GM13976 (cell line): ENCODE data around the gene FNBP1L.
A peak's percentile ranks its signal among the peaks of the same experiment; 100 is the strongest.

Experiments
- DNase-seq: peaks from one replicate; pipeline ENCODE4 v3.0.0; 2012; ENCODE audit warnings: low spot score
- in situ Hi-C: fragments of 300-500 bp; cut with MboI; formaldehyde crosslinking; loops from one replicate; pipeline ENCODE4 v1.12.0; 2022; ENCODE audit warnings: low sequenced_read_pairs, mixed read lengths, inconsistent platforms; ENCODE audit not compliant: unreplicated experiment
- TF ChIP-seq, protein P1 (sequence below): IDR thresholded peaks from 2 replicates; pipeline ENCODE4 v1.5.1; 2012; ENCODE audit warnings: borderline replicate concordance, mild to moderate bottlenecking; ENCODE audit not compliant: insufficient read depth; ENCODE audit errors: extremely low read depth, missing control alignments, control extremely low read depth

Gene FNBP1L

DNA sequence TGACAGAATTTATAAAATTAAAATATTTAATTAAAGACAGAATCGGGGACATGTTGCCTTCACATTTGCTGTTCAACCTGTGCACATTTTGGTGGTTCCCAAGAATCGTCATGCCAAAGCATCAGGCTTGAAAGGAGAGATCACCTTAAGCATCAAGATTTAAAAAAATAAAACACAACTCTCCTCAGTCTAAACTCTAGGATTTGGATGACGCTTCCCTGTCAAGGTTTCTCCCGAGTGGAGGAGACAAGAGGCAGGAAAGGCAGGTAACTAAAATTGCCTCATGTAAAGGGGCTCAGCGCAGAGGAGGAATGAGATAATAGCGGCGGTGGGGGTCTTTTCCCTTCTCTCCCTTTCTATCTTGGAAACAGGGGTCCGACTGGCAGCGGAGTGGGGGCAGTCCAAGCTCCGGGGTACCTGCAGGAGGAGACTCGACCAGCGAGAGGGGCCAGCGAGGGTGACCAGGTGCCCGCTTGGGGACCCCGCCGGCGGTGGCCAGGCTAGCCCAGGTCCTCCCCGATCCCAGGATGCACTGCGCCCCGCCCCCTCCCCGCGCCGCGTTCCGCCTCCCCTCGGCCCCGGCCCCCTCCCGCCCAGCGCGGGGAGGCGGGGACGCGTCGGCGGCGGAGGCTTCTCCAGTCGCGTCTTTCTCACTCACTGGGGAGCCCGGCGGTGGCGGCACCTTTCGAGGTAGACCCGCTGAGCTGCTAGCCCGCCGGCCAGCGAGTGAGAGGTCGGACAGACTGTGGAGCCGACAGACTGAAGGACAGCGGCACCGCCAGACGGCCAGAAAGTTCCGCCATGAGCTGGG, at the start of gene FNBP1L:
Gene FNBP1L, plus strand, starts transcription at position 638 of the 811 bp plus-strand sequence. Its CDS starts 164 bp downstream, at position 802.
- TF ChIP-seq, protein P1, sequence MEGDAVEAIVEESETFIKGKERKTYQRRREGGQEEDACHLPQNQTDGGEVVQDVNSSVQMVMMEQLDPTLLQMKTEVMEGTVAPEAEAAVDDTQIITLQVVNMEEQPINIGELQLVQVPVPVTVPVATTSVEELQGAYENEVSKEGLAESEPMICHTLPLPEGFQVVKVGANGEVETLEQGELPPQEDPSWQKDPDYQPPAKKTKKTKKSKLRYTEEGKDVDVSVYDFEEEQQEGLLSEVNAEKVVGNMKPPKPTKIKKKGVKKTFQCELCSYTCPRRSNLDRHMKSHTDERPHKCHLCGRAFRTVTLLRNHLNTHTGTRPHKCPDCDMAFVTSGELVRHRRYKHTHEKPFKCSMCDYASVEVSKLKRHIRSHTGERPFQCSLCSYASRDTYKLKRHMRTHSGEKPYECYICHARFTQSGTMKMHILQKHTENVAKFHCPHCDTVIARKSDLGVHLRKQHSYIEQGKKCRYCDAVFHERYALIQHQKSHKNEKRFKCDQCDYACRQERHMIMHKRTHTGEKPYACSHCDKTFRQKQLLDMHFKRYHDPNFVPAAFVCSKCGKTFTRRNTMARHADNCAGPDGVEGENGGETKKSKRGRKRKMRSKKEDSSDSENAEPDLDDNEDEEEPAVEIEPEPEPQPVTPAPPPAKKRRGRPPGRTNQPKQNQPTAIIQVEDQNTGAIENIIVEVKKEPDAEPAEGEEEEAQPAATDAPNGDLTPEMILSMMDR = no peak
- in situ Hi-C loops = loop anchor here (10.0 kb wide), 2 partner anchors 177 to 377 kb away; no protein-coding TSS in a partner anchor
- DNase-seq = peak; percentile 75

- TF ChIP-seq, protein P1 = no peak
- DNase-seq = no peak
- in situ Hi-C loops = no loop called here
Measured at GRCh38 chr1:93399781-93400180, 48.1 kb upstream of the FNBP1L start.

- in situ Hi-C loops = no loop called here
- DNase-seq = no peak
- TF ChIP-seq, protein P1 = no peak
Measured at GRCh38 chr1:93408203-93408602, 39.7 kb upstream of the FNBP1L start.

DNA sequence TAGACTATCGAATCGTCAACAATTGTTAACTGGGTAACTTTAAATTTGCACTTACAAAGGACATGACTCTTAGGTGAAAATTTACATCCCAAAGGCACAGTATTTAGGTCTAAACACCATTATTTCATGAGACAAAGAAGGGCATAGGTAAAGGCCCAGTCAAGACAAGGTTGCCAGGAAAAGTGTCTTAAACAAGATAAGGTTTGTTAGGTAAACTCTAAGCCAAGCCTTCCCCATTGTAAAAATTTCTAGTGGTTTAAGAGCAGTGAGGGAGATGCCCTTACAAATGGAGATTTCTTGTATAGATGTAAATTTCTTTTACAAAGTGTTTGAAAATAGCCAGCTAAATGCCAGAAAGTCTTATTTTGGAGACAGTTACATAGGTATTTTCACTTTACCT, 36.9 kb upstream of the FNBP1L start:
- TF ChIP-seq, protein P1 = no peak
- DNase-seq = no peak
- in situ Hi-C loops = no loop called here

DNA sequence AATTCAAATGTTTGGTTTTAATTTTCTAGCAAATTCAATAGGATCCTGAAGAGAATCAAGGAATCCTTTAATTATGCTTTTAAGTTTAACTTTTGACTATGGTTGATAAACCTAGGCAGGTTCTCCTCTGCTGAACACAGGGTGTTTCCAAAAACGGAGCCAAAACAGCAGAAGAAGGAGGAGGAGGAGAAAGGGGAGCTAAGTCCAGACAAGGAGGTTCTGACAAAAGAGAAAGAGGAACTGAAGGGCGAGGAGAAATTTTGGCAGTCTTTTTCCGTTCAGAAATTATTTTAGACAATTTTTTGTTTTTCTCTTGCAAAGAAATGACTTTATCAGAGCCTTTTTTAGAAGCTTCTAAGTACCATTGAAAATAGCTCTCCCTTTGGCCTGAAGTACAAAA, 33.2 kb upstream of the FNBP1L start:
- TF ChIP-seq, protein P1 = no peak
- in situ Hi-C loops = no loop called here
- peak; percentile 28 for DNase-seq

DNA sequence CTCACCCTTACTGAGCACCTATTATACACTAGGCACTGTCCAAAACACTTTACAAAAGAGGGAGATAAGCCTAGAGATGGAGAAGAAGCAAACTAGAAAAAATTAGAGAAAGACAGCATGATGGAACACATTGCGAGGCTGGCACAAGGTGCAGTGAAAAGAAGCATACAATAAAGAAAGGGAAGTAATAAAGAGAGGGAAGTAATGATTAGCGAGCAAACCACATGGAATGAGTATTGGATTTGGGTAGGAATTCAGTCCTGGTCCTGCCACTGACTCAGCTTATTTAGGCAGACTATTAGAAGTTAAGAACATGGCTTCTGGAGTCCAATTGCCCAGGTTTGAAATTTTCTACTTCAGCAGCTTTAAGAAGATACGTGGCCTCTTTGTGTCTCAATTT, 32.6 kb upstream of the FNBP1L start:
- TF ChIP-seq, protein P1 = no peak
- in situ Hi-C loops = no loop called here
- no peak for DNase-seq
